GM12801 (cell line): ENCODE results near the gene OR2AT4.

Experiments
- CTCF ChIP-seq: IDR thresholded peaks from one replicate; pipeline ENCODE4 v1.5.1; 2011; ENCODE audit warnings: control low read depth; ENCODE audit not compliant: insufficient read length; ENCODE audit errors: extremely low read depth

Gene OR2AT4

GRCh38 chr11:75114465-75114864 is 17.8 kb upstream of the OR2AT4 start:
- no peak for TF ChIP-seq CTCF

DNA sequence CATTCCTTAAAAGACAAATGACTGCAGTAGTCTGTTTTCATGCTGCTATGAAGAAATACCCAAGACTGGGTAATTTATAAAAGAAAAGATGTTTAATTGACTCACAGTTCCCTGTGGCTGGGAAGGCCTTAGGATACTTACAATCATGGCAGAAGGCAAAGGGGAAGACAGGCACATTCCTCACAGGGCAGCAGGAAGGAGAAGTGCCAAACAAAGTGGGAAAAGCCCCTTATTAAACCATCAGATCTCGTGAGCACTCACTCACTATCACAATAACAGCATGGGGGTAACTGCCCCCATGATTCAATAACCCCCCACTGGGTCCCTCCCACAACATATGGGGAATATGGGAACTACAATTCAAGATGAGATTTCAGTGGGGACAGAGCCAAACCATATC is 16.4 kb upstream of the OR2AT4 start:
- no peak for TF ChIP-seq CTCF

DNA sequence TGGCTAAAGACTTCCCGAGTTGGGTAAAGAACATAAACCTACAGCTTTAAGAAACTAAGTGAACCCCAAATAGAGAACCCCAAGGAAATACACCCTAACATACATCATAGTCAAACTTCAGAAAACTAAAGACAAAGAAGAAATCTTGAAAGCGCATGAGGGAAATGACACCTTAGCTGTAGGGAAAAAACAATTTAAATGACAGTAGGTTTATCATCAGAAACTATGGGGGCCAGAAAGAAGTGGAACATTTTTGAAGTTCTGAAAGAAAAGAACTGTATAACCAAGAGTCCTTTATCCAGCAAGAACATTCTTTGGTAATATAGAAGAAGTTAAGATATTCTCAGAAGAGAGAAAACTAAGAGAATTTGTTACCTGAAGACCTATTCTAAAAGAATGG is 15.5 kb upstream of the OR2AT4 start:
- TF ChIP-seq CTCF = no peak

DNA sequence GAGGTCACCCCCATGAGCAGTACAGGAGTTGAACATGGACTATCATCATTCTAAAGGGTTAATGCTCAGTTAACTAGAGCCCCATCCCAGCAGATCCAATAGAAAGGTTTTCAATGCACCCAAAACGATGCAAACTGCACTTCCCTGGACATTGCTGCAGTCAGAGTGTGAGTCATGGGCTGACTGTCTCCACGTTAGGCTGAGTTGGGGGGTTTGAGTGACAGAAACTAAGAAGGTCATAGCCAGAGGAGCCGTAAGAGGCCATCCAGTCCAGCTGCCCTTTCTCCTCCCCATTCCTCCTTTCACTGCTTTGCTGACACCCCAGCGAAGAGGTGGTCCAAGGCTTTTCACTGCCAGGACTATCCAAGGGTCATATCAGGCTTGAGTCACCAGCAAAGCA is 10.5 kb upstream of the OR2AT4 start:
- no peak for TF ChIP-seq CTCF

DNA sequence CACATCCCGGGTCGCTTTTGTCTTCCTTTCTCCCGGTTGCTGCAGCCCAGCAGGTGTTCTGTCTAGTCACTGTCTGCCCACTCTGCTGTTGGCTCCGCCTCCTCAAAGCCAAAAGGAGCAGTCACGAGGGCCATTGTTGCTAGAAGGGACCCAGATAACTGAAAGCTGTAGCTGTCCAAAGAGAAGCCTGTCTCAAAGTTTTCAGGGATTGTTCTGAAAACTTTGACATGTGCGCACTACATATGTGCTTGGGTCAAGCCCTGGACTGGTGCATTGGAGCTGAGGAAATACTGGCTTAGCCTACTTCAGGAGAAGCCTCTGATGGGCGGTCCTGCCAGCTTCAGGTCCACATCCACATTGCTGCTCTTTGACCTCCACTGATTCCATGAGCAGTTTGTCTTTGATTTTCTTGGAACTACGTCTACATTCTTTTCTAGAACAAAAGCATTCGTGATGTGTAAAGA is 8.8 kb upstream of the OR2AT4 start:
- TF ChIP-seq CTCF = no peak

DNA sequence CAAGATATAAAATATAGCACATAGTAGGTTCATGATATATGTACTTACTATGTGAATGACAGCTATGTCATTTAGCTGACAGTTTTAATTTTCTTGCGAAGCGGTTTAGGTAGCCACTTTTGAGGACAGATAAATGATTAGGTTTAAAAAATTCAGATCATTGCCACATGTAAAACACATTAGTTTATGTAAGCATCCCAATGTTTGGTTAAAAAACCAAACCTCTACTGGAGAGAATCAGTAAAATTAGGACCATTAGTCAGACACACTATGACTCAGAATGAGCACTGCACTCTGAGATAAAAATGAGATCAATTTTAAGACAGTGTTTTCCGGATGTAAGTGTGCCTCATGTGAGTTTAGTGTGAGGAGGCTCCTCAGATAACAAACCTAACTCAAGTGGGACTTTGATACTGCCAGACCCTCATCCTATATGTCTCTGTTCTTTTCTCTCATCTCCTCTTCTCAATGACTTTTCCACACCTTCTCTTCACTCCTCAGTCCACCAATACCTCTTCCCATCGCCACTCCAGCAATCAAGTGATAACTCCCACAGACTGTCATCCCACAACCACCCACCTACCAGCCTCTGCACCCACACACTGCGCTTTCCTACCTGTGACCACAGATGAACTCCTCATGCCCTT is 6.8 kb upstream of the OR2AT4 start:
- TF ChIP-seq CTCF = no peak

DNA sequence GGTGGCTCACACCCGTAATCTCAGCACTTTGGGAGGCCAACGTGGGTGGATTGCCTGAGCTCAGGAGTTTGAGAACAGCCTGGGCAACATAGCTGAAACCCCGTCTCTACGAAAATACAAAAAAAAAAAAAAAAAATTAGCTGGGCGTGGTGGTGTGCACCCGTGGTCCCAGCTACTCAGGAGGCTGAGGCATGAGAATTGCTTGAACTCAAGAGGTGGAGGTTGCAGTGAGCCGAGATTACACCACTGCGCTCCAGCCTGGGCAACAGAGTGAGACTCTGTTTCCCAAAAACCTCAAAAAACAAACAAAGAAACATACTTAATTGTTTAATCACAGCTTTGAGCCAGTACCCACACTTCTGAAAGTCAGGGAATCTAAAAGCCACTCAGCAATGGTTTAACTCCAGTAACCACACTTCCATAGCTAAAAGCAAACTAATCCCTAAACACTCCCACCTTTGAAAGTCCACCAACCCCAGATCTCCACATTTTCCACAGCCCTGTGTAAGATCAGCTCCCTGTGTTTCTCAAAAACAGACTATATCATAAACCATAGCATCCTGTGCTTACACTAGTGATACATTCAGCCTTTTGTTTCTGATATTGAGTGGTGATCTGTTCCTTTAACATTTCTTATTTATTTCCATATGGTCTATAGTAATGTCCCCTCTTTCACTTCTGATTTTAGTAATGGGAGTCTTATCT is 4.9 kb upstream of the OR2AT4 start:
- TF ChIP-seq CTCF = no peak
